ENCODE measurements around the gene UBXN11.
"Not testable (repeated sequence)": the region's sequence is repeated elsewhere in the genome, so short reads cannot be mapped to it uniquely, and the experiment has no call there.

The UBXN11 gene

DNA sequence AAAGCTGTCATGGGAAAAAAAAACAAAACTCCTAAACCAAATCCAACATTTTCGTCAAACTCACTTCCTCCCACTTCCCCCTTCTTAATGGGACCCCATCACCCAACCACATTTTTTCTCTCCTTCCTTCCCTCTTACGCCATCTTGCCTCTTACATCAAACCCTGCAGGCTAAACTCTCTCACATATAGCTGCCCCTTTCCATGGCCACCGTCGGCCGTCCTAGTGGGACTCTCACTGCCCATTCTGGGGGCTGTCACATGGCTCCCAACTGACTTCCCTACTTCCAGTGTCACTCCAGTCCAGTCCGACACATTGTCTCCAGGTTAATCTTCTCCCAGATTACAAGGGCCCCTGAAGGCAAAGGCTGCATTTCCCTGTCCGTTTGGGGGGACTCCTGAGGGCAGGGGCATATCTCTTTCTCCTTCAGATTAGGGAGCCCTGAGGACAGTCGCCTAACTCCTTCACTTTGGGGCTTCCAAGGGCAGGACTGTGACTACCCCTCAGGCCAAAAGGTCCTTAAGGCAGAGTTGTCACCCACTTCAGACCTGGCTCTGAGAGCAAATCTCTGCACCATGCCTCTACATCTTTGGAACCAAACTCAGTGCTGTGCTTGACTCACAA lies 658 bp downstream of the UBXN11 start:
- no peak for DNase-seq (ENCODE audit: low spot score)

DNA sequence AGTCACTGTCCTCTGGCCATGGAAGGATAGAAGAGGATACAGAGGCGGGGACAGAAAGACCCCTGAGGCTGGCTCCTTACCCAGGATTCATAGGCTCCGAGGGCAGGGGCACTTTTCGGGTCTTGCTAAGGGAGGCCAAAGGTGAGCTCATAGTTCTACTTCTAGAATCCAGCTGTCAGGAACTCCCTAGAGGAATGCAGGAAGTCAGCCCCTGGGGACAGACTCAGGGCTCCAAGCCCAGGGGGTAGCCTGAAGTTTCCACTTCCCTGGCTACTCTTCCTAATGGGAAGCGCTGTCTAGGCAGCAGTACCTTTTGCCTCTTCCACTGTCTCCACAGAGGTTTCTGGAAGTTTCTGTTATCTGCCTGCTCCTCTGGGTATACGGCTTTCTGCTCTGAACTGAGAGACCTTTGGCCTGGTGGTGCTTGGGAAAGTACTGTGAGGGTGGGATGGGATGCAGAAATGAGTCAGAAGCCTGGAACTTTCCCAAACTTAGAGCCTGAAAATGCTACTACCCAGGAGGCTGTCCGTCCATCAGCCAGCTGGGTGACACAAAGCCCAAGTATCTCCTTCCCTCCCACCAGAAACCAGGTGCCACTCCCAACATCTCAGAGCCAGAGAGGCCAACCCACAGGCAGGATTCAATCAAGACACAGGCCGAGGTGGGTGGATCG lies 3.6 kb downstream of the UBXN11 start:
- no peak for DNase-seq (ENCODE audit: low spot score)

- no peak for DNase-seq (ENCODE audit: low spot score)
Measured at GRCh38 chr1:26300578-26301275, 5.7 kb downstream of the UBXN11 start.

DNA sequence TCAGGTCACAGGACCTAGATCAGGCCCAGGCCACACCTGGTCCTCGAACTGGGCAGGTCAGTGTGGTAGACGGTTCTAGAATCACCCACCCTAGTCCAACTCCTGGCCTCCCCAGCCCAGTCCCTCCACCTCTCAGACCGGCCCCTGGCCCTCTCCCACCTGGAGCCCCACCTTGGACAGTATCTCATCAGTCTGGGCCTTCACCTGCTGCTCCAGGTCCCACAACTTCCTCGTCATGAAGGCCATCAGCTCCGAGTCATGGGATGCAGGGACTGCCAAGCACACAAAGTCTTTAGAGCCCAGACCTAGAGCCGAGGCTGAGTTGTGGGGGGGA lies 8.7 kb downstream of the UBXN11 start:
- DNase-seq (ENCODE audit: low spot score), result no peak

DNA sequence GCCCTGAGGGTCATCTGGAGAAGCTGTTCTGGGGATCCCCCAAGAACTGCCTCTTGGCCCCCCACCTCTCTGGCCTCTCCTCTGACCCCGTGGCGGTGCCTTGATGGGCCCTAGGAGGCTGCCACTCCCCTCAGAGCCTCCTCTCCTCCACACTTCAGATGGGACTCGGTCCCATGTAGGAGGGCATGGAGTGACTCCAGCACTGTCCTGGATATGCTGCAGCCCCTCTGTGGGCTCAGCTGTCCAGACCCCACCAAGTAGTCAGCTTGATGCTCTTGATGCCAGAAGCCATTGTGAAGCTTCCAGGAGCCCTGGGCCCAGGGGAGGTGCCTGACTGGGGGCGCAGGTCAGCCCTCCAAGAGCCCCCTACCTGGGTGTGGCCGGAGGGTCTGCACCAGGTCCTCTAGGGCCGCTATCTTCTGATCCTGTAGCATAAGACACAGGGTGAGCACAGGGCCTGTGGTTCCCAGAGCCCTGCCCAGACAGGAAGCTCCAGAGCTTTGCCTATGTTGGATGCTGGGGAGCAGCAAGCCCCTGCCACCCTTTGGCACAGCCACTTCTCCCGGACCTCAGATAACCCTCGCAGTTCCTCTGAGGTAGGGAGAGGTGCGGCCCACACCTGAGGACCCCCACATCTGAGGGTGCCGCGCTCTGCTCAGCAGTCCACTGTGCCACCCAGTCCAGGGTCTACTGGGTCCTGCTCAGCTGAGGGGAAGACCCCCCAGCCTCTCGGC lies 9.2 kb downstream of the UBXN11 start:
- no peak for DNase-seq (ENCODE audit: low spot score)

GRCh38 chr1:26296340-26297056 lies 9.9 kb downstream of the UBXN11 start:
- no peak for DNase-seq (ENCODE audit: low spot score)

DNA sequence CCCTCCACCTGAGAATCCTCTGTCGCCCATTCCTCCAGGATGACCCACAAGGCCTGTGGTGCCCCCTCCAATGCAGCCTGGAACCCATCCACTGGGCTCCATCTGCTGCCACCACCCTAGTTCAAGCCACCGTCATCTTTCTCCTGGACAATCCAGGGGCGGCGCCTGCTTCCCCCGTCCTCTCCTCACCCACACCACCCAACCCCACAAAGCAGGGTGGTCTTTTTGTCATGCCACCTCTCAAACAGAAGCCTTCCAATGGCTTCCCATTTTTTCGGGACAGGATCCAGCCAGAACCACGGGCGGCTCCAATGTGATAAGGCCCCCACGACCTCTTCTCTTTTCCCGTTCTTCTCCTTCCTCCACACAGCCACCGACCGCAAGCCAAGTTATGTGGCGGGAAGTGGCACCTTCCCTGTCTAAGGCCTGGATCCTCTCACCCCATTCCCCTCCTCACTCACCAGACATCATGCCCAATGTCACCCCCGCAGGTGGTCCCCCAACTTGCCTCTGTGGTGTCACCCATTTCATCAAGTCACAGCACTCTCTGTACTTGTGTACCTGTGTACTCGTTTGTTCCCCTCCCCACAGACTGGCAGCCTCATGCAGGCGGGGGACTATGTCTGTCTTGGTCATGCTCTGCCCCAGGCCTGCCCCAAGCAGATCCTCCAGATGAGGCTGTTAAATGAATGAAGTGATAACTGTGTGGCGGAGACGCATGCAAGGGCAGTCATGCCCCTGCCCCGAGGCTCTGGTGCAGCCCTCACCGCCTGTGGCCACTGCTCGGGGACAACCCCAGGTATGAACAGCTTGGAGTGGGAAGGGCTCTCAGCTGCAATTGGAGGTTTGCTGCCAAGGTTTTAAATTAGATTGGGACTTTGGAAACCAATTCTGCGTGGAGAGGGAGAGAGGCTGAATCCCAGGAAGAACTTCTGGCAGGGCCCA lies 11.0 kb downstream of the UBXN11 start:
- DNase-seq (ENCODE audit: low spot score), result no peak

DNA sequence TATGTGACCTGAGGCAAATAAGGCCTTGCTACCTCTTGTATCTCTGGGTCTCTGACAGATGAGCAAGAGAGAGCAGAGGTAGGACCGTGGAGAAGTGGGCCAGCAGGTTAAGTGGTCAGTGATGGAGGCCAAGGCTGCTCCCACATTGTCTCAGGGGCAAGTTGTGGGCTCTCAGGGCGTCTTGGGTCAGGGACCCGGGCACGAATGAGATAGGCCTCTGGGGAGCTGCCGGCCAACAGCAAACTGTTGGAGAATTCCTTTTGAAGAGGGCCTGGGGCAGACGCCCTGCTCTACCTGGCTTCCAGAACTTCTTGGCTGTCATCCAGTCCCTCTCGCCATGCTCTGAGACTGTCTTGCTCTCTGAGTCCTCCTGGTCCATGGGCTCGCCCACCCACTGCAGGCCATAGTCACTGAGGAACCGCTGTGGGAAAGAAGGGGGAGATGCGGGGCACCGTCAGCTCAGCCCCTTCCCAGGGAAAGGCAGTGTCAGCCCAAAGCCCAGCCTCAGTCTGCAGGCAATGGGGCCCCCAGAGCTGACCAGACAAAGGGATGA lies 12.4 kb downstream of the UBXN11 start:
- DNase-seq (ENCODE audit: low spot score), result no peak

GRCh38 chr1:26292735-26293134 lies 13.7 kb downstream of the UBXN11 start:
- DNase-seq (ENCODE audit: low spot score), result not testable (repeated sequence)

DNA sequence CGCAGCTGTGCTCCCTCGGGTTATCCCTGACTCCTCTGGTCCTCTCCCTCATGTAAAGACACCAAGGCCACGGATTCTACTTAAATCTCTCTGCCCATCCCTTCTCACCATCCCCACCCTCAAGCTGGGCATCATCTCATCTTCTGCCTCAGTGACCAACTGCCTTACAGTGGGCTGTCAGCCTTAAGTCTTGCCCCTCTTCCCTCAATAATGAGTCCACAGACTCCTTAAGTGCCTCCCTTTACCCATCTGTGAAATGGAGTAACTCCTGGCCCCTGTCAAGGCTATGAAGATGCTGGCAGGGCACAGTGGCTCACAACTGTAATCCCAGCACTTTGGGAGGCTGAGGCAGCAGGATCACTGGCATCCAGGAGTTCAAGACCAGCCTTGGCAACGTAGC lies 14.5 kb downstream of the UBXN11 start:
- DNase-seq (ENCODE audit: low spot score), result no peak

GRCh38 chr1:26291433-26291832 lies 15.0 kb downstream of the UBXN11 start:
- no peak for DNase-seq (ENCODE audit: low spot score)

- no peak for DNase-seq (ENCODE audit: low spot score)
Measured at GRCh38 chr1:26290882-26291261, 15.6 kb downstream of the UBXN11 start.

DNA sequence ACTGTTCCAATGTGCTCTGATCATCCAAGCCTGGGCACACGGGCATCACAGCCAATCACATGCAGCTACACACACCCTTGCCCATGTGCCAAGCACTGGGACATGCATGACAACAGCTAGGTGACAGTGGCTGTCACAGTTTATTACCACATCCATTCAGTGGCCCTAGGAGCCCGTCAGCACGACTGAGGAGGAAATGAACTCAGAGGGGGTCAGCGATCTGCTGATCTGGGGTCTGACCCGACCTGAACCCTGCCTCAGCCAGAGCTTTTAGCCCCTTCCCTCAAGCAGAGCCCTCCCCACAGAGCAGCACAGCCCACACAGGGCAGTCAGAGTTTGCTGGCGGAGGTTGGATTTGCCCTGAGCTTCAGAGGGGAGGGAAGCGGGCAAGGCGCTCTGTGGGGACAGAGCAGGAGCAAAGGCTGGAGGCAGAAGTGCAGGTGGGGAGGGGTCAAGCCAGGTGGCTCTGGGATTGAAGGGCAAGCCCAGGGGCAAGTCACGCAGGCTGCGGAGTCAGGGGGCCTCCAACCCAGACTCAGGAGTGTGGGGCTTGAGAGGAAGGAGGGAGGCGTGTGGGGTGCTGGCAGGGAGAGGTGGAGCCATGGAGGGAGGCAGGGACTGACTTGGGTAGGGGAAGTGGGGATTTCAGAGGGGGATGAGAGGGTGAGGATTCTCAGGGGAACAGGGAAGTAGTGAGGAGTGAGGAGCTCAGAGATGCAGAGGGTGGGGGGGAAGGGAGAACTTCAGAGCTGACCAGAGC lies 16.1 kb downstream of the UBXN11 start:
- DNase-seq (ENCODE audit: low spot score), result no peak

GRCh38 chr1:26289158-26290059 lies 17.0 kb downstream of the UBXN11 start:
- peak; percentile 63 for DNase-seq (ENCODE audit: low spot score)

DNA sequence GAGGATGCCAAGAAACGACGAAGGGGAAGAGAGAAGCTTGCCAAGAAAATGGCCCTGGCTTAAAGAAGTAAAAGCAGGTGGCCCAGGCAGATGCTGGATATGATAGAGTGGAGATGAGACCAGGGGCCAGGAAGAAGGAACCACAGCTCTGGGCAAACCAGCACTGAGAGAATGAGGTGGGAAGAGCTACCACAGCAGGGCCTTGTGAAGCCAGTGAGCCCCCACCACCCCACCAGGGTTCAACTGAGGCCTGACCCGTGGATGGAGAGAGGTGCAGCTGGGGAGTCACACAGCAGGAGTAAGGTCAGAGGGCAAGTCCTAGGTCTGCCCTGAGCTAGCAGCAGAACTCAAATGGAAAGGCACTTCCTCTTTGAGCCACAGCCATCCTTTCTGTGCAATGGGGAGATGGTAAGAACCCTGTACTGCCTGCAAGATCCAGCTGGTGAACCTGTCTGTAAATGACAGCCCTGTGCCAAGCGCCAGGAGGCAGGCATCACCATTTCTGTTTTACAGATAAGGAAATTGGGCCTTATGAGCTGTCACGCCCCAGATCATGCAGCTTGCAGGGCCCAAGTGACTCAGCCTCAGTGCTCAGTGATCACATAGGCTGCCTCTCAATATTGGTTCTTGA lies 18.0 kb downstream of the UBXN11 start:
- DNase-seq (ENCODE audit: low spot score), result no peak

DNA sequence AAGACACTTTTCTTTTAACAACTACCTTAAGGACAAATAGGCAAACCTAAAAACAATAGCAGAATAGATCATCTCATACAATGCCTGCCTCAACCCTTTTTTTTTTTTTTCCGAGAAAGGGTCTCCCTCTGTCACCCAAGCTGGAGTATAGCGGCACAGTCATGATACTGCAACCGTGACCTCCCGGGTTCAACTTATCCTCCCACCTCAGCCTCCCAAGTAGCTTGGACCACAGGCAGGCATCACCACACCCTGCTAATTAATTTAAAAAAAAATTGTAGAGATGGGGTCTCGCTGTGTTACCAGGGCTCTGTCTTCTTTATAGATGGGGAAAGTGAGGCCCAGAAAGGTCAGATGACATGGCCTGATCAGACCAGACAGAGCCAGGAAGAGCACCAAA lies 18.6 kb downstream of the UBXN11 start:
- no peak for DNase-seq (ENCODE audit: low spot score)

- DNase-seq (ENCODE audit: low spot score), result no peak
Measured at GRCh38 chr1:26287033-26287711, 19.3 kb downstream of the UBXN11 start.

DNA sequence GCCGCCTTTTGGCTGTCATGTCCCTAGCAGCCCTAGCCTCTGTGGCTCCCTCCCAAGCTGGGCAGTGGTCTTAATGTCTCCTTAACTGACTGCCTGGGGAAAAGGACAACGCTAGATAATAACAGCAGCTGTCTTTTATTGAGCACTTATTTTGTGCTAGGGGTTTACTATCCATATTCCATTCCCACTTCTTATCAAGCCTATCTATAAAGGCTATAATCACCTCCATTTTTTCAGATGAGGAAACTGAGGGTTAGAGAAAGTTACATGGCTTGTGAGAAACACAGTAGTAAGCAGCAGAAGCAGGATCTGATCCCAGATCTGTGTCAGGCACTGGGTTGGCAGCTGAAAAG lies 20.4 kb downstream of the UBXN11 start:
- DNase-seq (ENCODE audit: low spot score), result no peak

All from Ammon's horn (tissue), 1 donor.